Fibroblast of pulmonary artery (primary cell): ENCODE results near the gene NUP85.
"Not testable (repeated sequence)": the region's sequence is repeated elsewhere in the genome, so short reads cannot be mapped to it uniquely, and the experiment has no call there.

Experiments used
- DNase-seq: peaks from one replicate; pipeline ENCODE4 v3.0.0-alpha.2; 2010; ENCODE audit warnings: low read depth
- H3K4me3 ChIP-seq: replicated peaks from 2 replicates; pipeline ENCODE4 v1.5.1; 2011; ENCODE audit warnings: low read depth, mild to moderate bottlenecking, control low read depth, low read length, moderate library complexity
- TF ChIP-seq, protein P1 (sequence below): IDR thresholded peaks from 2 replicates; pipeline ENCODE4 v1.5.1; 2011; ENCODE audit warnings: mild to moderate bottlenecking, control low read depth, low read length, inconsistent platforms; ENCODE audit errors: missing control alignments

NUP85 gene

DNA sequence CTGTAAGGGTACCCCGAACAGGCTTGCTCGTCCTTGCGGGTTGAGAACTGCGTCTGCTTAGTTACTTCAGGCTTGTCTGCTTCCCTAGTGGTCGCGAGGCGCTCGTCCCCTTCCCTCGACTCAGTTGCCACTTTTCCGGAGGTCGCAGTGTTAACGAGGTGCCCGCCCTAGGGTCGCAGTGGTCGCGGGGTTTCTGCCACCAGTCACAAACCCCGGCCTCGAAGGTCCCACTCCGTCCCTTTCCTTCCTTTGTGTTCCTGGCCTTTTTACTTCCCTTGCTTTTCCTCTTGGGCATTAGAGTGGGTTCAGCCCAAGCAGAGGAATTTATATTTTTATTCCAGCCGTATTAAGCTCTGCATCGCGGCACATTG is 299 bp downstream of the NUP85 start:
- TF ChIP-seq, protein P1, sequence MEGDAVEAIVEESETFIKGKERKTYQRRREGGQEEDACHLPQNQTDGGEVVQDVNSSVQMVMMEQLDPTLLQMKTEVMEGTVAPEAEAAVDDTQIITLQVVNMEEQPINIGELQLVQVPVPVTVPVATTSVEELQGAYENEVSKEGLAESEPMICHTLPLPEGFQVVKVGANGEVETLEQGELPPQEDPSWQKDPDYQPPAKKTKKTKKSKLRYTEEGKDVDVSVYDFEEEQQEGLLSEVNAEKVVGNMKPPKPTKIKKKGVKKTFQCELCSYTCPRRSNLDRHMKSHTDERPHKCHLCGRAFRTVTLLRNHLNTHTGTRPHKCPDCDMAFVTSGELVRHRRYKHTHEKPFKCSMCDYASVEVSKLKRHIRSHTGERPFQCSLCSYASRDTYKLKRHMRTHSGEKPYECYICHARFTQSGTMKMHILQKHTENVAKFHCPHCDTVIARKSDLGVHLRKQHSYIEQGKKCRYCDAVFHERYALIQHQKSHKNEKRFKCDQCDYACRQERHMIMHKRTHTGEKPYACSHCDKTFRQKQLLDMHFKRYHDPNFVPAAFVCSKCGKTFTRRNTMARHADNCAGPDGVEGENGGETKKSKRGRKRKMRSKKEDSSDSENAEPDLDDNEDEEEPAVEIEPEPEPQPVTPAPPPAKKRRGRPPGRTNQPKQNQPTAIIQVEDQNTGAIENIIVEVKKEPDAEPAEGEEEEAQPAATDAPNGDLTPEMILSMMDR: no peak

DNA sequence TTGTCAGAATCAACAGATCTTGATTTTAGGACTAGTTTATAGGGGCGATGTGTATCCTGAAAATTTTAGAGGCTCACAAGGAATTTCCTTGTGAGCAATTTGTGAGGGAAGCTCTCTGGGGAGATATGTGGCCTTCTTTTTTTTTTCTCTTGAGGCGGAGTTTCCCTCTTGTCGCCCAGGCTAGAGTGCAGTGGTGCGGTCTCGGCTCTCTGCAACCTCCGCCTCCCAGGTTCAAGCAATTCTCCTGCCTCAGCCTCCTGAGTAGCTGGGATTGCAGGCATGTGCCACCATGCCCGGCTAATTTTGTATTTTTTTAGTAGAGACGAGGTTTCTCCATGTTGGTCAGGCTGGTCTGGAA is 1.6 kb downstream of the NUP85 start:
- not testable (repeated sequence) for H3K4me3 ChIP-seq, DNase-seq

More for the DNA sequence above, 299 bp downstream of the NUP85 start:
- peak overlapping the region; percentile 84 for H3K4me3 ChIP-seq
- no peak for DNase-seq

DNA sequence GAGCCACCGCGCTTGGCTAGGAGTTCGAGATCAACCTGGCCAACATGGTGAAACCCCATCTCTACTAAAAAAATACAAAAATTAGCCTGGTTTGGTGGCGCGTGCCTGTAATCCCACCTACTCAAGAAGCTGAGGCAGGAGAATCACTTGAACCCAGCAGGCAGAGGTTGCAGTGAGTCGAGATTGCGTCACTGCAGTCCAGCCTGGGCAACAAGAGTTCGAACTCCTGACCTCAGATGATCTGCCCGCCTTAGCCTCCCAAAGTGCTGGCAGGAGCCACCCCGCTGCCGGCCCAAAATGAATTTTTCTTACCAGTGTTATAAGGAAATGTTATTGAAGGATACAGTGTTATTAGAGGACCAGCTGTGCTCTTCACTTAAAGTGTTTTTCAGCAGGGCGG is 2.3 kb downstream of the NUP85 start:
- DNase-seq: no peak
- H3K4me3 ChIP-seq: no peak overlapping the region
- TF ChIP-seq, protein P1: no peak

- no peak overlapping the region for H3K4me3 ChIP-seq
- TF ChIP-seq, protein P1: no peak
- no peak for DNase-seq
Measured at GRCh38 chr17:75208161-75208560, 2.7 kb downstream of the NUP85 start.

DNA sequence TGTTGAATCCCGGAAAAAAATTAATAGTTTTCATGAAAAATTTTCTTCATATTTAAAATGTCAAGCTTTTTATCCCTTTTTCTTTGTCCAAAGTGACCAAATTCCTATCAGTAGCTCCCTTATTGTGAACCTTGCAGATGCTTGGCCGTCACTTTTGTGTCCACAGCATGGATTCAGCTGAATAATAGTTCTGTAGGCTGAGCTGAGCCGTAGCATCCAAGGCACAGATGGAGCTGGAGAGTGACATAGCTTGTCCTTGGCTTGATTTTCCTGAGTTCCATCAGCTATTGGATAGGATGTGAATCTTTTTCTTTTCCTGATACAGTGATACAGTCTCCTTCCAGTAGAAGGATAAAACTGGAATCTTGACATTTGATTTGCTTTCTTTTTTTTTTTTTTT is 3.6 kb downstream of the NUP85 start:
- no peak overlapping the region for H3K4me3 ChIP-seq
- TF ChIP-seq, protein P1: no peak
- DNase-seq: no peak

- TF ChIP-seq, protein P1: no peak
- DNase-seq: no peak
- no peak overlapping the region for H3K4me3 ChIP-seq
Measured at GRCh38 chr17:75218131-75218530, 12.7 kb downstream of the NUP85 start.

- TF ChIP-seq, protein P1: no peak
- H3K4me3 ChIP-seq: no peak overlapping the region
- no peak for DNase-seq
Measured at GRCh38 chr17:75219815-75220214, 14.3 kb downstream of the NUP85 start.

DNA sequence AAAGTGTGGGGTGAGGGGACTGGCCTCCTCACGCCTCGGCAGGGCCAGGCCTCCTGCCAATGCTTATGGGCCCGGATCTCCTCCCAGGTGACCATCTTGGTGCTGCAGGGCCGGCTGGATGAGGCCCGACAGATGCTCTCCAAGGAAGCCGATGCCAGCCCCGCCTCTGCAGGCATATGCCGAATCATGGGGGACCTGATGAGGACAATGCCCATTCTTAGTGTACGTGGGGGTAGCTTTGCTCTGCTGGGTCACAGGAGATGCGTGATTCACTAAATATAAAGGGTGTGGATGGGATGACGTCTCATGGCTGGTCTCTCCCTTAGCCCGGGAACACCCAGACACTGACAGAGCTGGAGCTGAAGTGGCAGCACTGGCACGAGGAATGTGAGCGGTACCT is 19.5 kb downstream of the NUP85 start:
- no peak overlapping the region for H3K4me3 ChIP-seq
- TF ChIP-seq, protein P1: no peak
- no peak for DNase-seq
